Activated CD8-positive, alpha-beta memory T cell treated with anti-CD3 and anti-CD28 coated beads, Interleukin-2, amount 50 U/mL, for 1 hour (primary cell): ENCODE data around the gene ATAD5.
A peak's percentile ranks its signal among the peaks of the same experiment; 100 is the strongest.
"Not testable (repeated sequence)": the region's sequence is repeated elsewhere in the genome, so short reads cannot be mapped to it uniquely, and the experiment has no call there.

ENCODE experiments used
- DNase-seq: peaks from one replicate; pipeline ENCODE4 v3.0.0-alpha.2; 2020; ENCODE audit errors: extremely low read depth

The ATAD5 gene, protein sequence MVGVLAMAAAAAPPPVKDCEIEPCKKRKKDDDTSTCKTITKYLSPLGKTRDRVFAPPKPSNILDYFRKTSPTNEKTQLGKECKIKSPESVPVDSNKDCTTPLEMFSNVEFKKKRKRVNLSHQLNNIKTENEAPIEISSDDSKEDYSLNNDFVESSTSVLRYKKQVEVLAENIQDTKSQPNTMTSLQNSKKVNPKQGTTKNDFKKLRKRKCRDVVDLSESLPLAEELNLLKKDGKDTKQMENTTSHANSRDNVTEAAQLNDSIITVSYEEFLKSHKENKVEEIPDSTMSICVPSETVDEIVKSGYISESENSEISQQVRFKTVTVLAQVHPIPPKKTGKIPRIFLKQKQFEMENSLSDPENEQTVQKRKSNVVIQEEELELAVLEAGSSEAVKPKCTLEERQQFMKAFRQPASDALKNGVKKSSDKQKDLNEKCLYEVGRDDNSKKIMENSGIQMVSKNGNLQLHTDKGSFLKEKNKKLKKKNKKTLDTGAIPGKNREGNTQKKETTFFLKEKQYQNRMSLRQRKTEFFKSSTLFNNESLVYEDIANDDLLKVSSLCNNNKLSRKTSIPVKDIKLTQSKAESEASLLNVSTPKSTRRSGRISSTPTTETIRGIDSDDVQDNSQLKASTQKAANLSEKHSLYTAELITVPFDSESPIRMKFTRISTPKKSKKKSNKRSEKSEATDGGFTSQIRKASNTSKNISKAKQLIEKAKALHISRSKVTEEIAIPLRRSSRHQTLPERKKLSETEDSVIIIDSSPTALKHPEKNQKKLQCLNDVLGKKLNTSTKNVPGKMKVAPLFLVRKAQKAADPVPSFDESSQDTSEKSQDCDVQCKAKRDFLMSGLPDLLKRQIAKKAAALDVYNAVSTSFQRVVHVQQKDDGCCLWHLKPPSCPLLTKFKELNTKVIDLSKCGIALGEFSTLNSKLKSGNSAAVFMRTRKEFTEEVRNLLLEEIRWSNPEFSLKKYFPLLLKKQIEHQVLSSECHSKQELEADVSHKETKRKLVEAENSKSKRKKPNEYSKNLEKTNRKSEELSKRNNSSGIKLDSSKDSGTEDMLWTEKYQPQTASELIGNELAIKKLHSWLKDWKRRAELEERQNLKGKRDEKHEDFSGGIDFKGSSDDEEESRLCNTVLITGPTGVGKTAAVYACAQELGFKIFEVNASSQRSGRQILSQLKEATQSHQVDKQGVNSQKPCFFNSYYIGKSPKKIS (N-terminal part only)

DNA sequence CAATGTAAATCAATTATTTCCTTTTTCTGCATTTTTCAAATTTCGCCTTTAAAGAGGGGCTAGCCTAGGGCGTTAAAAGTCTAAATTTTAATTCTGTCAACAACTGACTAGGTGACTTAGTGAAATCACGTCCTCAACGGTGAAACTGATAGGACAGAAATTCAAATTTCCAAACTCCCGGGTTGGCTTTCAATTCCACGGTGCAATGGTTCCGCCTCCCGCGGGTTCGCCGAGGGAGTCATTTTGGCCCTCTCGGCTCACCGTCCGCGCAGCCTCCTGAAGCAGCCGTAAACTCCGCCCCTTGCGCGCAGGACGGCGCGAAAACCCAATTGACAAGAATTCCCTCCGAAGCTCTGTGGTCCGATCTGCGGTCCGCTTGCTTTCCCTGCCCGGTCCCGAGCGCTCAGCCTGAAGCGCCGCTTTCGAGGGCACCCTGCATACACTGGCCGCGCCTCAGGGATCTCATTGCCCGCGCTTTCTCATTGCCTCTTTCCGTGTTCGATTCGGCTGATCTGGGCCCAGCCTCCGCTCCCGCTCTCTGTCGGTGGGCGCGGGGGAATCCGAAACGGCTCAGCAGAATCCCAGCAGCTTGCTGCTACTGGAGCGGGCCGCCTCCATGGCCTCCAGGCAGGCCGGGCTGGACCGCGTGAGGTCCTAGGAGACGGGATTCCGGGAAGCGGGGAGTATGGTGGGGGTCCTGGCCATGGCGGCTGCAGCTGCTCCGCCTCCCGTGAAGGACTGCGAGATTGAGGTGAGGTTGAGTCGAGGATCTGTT is at the start of gene ATAD5:
ATAD5 (plus strand) TSS at position 304 of the 775 bp plus-strand sequence; CDS start at position 686, 382 bp downstream.
- DNase-seq, result peak; percentile 65

- no peak for DNase-seq
Measured at GRCh38 chr17:30782206-30782605, 49.6 kb upstream of the ATAD5 start.

- no peak for DNase-seq
Measured at GRCh38 chr17:30788918-30789317, 42.8 kb upstream of the ATAD5 start.

DNA sequence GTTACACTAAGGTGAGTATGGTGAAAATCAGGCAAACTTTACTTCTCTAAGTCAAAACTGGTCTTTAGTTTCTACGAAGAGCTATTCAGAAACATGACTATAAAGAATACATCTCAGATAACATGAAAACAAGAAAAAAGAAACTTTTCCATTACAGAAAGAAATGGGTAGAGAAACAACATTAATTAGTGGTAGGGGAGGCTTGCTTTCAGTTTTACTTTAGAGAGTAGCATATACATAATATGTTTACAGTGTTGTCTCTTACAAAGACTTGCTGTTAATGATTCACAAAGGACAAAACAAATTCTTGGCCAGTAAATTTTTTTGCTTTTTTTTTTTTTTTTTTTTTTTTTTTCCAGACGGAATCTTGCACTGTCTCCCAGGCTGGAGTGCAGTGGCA is 41.5 kb upstream of the ATAD5 start:
- no peak for DNase-seq

- DNase-seq, result no peak
Measured at GRCh38 chr17:30793282-30793977, 38.3 kb upstream of the ATAD5 start.

DNA sequence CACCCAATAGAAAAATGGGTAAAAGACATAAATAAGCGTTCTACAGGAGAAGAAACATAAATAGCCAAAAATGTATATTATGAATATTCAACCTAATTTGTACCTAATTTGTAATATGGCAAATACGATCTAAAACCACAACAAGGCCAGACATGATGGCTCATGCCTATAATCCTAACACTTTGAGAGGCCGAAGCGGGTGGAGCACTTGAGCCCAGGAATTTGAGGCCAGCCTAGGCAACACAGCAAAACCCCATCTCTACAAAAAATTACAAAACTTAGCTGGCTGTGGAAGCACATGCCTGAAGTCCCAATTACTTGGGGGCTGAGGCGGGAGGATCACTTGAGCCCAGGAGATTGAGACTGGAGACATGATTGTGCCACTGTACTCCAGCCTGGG is 37.4 kb upstream of the ATAD5 start:
- no peak for DNase-seq

GRCh38 chr17:30796016-30796415 is 35.8 kb upstream of the ATAD5 start:
- DNase-seq, result no peak

DNA sequence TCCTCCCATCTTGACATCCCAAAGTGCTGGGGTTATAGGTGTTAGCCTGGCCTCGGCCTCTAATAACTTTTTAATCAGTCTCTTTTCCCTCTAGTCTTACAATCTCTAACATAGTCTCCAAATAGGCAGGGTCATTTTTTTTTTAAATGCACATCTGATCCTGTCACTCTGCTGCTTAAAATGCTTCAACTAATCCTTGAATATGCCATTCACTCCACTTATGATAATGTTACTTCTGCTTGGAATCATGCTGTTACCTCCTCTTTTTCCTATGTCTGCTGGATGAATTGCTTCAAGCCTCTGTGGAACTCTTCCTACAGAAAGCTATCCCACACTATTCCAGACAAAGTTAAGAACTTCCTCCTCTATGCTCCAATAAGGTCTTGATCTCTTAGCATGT is 30.1 kb upstream of the ATAD5 start:
- DNase-seq, result no peak

DNA sequence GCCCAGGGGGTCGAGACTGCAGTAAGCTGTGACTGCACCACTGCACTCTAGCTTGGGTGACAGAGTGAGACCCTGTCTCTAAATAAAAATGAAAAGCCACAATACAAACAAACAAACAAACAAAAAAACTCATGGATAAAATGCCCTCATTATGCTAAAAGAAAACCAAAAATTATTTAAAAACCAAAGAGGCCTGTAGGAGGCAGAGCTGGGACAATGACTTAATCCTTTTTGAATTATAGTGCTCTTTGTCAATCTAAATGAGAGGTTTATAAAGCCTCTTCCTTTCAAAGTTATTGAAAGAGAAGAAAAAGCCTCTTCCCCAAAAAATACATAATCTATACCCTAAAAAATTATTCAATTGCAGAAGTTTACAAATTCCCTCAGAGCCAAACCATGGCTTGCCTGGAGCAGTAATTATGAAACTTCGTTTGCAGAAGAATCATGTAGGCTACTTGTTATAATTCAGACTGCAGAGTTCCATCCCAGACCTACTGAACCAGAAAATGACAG is 25.8 kb upstream of the ATAD5 start:
- DNase-seq, result no peak

GRCh38 chr17:30807896-30808295 is 23.9 kb upstream of the ATAD5 start:
- no peak for DNase-seq

GRCh38 chr17:30808785-30809286 is 22.9 kb upstream of the ATAD5 start:
- DNase-seq, result no peak

DNA sequence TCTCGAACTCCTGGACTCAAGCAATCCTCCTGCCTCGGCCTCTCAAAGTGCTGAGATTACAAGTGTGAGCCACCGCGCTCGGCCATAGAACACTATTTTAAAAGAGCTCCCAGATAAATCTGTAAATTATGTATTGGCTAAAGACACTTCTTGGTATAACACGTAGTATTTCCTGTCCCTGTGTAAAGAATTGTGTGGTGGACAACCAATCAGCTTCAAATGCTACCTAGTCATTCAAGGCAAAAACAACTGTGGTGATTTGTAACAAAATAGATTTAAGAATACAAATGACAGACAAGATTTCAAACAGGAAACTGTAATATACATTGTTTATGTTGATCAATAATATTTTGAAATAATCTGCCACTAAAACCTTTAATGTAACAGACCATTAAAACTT is 21.9 kb upstream of the ATAD5 start:
- no peak for DNase-seq

DNA sequence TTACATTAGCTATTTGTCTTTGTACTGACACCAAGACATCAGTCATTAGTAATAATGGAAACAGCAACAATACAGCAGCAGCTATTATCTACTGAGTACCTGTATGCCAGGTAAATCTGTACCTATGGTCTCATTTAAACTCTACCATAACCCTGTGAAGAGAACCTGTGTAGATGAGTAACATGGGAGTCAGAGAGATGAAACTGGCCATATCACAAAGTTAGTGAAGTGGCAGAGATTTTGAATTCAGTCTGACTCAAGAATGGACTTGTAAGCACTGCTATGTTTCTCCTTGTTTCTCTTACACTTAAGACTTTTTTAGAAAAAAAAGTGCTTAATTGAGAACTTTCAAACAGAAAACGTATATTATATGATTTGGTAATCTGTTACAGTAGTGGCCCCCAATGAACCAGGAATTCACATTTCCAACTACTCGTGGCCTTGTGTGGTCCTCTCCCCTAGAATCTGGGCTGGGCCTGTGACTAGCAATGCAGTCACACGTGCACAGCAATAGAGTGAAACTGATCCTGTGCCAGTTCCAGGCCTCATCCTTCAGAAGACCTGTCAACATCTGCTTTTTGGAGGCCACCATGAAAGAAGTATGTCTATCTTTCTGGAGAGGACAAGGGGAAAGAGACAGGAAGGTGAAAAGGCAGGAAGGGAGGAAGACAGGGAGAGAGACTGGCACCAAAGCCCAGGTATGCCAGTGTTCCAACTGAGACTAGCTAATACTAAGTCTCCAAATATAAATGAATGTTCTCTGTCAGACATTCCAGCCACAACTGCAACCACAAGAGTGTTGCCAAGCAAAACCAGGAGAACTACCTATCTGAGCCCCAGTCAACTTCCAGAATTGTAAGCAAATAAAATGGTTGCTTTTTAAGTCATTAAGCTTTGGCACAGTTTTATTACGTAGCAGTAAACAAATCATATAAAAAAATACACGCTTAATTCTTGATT is 19.3 kb upstream of the ATAD5 start:
- DNase-seq, result no peak

DNA sequence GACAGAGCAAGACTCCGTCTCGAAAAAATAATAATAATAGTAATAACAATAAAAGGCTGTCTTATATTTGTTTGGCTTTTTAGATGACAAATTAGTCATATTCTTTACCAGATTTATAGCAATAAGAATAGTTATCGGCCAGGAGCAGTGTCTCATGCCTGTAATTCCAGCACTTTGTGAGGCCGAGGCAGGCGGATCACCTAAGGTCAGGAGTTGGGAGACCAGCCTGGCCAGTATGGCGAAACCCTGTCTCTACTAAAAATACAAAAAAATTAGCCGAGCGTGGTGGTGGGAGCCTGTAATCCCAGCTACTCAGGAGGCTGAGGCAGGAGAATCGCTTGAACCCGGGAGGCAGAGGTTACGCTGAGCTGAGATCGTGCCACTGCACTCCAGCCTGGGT is 17.5 kb upstream of the ATAD5 start:
- not testable (repeated sequence) for DNase-seq

GRCh38 chr17:30814860-30815259 is 16.9 kb upstream of the ATAD5 start:
- DNase-seq, result not testable (repeated sequence)

DNA sequence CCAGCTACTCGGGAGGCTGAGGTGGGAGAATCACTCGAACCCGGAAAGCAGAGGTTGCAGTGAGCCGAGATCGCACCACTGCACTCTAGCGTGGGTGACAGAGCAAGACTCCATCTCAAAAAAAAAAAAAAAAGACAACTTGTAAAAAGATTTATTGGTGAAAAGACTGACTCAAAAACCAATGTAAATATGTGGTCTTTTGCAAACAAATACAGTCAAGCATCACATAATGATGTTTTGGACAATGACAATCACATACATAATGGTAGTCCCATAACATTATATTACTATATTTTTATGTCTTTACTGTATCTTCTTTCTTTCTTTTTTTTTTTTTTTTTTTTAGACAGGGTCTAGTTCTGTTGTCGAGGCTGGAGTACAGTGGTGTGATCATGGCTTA is 15.6 kb upstream of the ATAD5 start:
- no peak for DNase-seq

- no peak for DNase-seq
Measured at GRCh38 chr17:30819971-30820705, 11.6 kb upstream of the ATAD5 start.
